ENCODE data around the gene BRD3.

Gene BRD3

DNA sequence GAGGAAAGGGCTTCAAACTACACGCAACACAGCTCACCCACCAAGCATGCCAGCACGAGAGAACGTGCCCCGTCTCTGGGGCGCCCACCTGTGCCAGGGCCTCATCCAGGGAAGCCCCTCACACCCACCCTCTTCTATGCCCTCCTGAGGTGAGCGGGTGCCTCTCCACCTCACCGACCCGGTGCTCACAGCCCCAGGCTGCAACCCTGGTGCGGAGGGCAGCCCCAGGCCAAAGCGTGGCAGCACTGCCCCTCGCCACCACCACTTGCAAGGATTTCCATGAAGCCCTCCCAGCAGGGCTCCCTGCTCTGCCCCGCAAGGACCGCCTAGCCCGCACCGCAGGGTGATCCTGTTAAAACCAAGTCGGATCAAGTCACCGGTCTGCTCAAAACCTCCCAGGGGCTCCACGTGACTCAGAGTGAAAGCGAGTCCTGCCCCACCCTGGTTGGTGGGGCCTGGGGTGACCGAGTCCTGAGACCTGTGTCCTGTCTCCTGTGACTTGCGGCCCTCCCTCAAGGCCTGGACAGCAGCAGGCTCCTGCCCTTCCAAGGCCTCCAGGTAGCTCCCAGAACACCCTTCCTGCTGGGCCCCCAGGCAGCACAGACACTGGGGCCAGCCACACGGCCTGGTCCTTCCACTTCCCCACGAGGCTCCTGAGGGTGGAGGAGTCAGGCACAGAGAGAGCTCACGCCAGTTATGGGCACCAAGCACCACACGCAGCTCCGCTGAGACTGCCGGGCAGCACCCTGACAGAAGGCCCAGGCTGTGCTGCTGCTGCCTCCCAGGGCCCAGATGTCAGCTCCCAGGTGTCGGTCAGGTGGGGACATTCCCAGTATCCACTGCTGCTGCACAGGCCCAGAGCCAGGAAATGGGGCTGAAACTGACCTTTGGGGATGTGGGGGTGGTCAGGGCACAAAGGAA is 12.7 kb downstream of the BRD3 start:
- no peak for DNase-seq (ENCODE audit: low read depth in 3 of 3, low spot score in 1 of 3)

DNA sequence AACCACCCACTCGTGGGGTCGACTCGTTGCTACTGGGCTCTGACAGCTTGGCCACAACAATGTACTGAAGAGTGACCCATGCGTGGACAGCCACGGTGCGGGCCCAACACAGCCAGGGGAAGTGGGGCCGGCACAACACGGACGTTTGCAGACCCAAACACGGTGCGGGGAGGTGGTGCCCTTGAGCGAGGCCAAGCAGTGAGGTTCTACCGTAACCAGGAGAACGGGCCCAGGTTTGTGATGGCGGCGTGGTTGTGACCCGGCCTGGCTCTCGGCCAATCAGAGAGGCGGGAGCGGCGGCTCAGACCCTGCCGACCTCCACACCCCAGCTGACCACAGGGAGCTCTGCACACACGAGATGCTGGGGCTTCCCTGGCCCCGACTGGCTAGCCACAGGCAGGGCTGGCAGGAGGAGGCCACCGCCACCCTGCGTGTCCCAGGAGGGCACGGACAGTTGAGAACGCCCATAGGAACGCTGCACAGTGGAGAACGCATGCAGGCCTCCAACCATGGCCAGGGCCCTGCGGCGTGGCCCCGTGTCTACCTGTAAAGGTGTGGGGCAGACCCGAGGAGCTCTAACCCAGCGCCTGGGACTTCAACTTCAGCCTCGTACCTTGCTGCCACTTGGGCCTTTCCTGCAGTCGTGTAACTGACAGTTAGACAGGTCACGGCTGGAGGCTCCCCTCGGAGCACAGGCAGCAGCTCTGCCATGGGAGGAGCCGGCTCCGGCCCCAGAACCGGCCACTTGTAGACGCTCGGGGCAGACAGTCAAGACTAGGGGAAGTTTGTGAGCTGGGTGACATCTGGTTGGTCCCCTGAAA is 13.7 kb downstream of the BRD3 start:
- no peak for DNase-seq (ENCODE audit: low read depth in 3 of 3, low spot score in 1 of 3)

DNA sequence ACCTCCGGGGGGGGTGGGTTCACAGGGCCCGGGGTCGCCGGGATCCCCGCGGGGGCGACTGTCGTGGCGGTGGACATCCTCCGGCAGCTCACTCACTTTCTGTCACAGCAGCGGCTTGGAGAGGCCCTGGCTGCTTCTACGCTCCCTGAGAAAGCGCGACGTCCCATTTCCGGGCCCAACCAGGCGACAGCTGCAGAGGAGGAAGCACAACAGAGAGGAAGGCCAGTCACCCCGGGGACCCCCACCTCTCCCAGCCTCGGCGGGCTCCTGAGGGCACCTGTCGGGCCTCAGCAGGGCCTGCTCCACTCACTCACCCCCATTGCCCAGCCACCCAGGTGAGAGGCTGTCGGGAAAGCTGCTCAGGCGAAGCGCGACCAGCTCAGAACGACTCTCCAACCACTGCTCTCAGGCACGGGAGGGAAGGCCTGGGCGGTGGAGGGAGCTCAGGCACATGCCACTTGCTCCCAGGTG is 14.4 kb downstream of the BRD3 start:
- no peak for DNase-seq (ENCODE audit: low read depth in 3 of 3, low spot score in 1 of 3)

DNA sequence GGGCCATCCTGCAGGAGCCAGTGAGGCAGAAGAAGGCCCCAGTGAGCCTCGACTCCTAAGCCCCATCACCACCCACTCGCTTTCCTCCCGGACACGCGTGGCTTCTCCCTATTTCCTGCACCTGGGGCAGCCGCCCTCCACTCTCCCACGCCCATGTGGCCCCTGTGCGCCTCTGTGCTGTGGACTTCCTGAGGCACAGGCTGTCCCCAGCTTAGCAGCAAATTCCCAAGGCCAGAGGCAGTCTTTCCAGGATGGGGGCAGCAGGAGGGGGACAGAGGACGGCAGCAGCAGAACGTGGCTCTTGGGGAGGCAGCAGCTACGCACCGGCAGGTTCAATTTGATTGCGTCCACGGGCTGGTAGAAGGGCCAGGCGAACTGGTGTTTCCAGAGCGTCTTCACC is 14.9 kb downstream of the BRD3 start:
- DNase-seq (ENCODE audit: low read depth in 3 of 3, low spot score in 1 of 3): no peak

DNA sequence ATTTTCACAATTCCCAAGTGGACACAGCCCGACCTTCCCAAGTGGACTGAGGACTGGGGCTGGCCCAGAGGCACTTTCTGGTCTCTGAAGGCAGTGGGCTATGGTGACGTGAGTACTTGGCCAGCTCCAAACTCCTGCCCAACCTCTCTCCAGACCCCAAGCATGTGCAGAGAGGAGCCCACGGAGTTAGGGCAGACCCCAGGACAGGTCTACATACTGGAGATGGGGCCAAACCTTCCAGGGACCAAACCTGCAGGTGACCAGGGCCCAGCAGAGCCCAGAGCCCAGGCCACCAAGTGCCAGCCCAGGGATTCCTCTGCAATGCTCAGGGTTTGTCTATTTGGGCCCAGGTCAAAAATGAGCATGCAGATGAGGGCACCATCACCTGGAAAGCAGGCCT is 15.3 kb downstream of the BRD3 start:
- no peak for DNase-seq (ENCODE audit: low read depth in 3 of 3, low spot score in 1 of 3)

DNA sequence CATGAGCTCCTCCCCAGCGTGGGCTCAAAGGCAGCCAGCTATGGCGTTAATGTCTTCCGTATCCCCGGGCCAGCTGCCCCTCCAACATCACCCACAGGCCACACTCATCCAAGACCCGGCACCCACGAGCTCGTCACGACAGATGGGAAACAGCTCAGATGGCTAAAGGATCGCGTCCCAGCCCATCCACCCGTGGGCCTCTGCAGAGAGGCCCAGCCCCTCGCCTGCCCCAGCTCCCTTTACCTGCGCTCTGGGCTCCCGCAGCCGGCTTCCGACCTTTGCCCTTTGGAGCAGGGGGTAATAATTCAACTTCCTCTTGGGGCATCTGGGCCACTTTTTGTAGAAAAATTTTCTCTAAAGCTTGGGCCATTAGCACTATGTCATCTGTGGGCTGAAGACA is 16.5 kb downstream of the BRD3 start:
- DNase-seq (ENCODE audit: low read depth in 3 of 3, low spot score in 1 of 3): no peak

DNA sequence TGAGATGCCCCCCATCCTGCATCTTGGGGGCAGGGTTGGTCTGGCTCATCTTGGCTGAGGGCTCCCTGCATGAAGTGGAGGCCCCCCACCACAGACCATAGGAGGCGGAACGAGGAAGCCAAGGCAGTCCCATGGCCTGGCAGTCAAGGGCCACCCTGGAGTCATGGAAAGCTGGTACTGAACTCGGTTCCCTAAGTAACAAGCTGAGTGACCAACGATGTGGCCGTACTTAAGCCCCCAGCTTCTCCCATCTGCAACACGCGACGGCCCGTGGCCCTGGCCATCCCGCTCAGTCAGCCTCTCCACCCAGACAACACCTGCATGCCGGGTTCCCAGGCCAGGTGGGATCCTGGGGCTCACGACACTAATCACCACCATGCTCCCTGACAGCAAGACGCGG is 17.1 kb downstream of the BRD3 start:
- no peak for DNase-seq (ENCODE audit: low read depth in 3 of 3, low spot score in 1 of 3)

DNA sequence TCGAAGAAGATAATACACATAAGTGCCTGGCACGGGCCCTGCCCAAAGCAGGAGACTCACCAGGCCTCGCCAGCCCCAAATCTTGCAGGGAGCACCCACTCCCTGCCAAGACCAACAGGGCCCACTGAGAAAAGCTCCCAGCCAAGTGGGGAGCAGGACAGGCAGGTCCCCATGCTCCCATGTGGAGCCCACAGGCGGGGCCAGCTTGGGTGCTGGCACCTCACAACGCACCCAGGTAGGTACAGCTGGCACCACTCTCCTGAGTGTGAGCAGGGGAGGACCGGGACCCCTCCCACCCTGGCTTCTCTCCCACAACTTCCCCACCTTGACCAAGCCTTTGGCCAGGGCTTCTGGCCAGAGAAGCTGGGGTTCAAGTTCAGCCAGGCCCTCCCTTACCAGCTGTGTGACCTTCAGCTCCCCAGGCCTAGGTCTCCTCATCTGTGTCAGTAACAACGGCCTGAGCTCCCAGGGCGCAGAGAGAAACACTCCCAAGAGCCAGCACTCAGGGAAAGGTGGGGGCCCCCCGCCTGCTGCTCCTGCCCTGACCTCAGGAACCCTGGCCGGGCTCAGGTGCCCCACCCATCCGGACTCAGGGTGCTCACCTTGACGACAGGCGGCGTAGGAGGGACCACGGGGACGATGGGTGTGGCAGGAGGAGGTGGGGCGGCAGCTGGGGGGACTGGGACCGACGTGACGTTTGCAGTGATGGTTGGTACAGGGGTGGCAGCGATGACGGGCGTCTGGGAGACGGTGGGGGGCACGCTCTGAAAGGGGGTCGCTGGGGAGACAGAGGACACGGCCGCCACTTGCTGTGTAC is 17.8 kb downstream of the BRD3 start:
- DNase-seq (ENCODE audit: low read depth in 3 of 3, low spot score in 1 of 3): no peak

DNA sequence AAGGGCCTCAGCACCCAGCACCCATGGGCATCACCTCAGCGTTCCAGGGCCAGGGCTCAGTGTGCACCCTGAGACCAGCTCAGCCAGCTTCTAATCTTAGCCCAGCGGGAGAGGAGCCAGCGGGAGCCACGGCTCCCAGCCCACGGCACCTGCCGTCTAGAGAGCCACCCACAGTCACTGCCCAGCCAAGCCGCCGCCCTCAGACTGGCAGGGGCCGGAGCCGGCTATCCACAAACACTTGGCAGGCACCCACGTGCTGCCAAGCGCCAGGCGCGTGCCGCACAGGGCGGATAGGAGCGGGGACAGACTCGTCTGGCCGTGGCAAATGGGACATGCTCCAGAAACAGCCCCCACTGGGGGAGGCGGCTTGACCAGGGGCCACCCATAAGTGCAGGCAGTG is 18.6 kb downstream of the BRD3 start:
- no peak for DNase-seq (ENCODE audit: low read depth in 3 of 3, low spot score in 1 of 3)

DNA sequence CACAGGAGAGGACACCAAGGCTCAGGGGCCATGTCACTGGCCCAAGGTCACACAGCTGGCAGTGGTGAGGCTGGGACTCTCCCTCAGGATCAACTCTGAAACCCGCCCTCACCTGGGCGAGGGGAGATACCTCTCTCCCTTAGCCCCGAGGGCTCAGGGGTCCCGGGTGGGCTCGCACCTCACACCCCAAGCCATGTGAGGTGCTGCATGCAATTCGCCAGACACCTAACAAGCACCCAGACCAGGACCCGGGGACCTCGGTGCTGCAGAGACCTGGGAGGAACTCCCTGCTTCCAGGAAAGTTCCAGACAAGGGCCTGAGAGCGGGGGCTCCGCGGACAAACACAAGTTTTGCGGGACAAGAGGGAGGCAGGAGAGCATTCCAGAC is 19.3 kb downstream of the BRD3 start:
- no peak for DNase-seq (ENCODE audit: low read depth in 3 of 3, low spot score in 1 of 3)

DNA sequence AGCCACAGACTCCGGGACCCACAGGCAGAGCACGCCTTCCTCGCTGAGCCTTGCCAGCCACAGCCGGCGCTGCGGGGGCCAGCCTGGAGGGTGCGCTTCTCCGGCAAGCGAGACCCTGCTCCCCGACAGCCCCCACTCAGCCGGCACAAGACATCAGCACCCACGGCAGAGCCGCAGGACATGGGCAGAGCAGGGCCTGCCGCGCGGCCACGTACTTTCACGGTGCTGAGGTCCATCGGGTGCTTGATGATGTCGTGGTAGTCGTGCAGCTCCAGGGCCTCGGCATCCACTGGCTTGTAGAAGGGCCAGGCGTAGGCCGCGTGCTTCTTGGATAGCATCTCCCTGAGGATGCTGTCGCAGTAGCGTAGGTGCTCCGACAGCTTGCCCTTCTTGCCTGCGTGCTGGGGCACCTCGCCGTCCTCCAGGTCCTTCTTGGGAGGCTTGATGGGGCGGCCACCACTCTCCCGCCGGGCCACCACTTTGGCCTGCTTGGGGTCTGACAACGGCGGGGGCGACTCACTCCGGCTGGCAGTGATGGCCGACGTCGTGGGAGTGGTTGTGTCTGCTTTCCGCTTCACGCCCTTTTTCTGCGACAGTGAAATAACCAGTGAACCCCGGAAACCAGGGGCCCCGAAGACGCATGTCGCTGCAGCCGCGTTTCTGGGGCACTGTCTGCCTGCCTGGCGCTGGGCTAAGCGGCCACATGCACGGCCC is 19.8 kb downstream of the BRD3 start:
- no peak for DNase-seq (ENCODE audit: low read depth in 3 of 3, low spot score in 1 of 3)

DNA sequence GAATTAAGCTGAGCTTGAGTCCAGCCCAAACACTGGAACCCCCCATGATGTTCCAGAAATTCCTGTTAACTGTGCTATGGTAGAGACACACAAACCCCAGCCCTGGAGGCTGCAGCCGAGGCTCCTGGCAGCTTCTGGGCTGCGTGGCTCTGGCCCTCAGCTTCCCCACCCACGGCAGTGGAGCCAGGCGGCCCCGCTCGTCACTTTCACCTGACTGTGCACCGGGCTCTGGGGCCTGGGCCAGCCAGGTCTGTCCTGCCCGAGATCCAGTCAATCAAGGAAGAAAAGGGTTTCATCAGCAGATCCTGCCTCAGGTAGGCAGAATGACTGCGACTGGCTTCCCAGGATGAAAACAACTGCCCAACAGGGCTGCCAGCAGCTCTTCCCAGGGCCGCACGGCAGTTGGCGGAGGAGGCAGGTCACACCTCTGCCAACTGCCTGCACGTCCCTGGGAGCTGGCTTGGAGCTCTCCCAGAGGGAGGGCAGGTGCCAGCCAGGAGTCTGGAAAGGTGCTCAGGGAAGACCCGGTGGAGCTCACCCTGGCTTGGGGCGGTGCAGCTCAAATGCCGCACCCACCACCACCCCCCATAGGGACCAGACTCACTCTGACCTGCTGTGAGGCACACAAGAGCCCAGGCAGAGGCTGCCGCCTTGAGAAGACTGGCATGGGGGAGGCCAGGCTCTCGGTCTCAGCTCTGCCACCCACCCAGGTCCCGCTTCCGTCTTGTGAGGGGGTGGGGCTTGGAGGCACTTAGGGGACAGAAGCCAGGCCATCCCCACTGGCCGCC is 20.7 kb downstream of the BRD3 start:
- DNase-seq (ENCODE audit: low read depth in 3 of 3, low spot score in 1 of 3): no peak

DNA sequence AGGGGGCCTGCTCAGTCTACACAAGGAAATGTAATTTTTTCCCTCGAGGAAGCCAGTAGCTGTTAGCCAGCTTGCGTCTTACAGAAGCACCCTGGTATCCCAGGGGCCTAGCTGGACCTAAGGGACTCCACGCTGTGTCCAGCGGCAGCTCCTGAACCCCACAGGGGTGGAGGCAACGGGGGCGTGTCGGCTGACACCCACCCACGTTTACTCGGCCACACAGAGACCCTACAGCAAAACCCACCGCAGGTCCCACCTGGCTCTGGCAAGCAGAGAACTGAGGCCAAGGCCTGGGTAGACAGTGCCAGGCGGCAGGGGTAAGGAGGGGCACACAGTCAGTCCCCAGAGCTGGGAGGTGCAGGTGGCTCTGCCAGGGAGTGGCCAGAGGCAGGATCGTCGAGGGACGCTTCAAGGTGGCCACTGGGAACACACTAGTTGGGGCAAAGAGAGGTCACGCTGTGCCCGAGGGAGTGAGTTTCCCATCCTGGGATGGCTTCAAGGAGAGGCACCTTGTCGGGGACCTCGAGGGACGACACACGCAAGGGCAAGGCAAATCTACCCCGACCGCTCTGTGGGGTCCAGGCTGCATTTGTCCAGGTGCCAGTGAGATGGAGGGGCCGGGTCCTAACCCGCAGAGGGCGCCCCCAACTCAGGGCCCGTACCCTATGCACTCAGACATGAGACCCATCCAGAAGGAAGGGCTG is 21.8 kb downstream of the BRD3 start:
- DNase-seq (ENCODE audit: low read depth in 3 of 3, low spot score in 1 of 3): no peak

DNA sequence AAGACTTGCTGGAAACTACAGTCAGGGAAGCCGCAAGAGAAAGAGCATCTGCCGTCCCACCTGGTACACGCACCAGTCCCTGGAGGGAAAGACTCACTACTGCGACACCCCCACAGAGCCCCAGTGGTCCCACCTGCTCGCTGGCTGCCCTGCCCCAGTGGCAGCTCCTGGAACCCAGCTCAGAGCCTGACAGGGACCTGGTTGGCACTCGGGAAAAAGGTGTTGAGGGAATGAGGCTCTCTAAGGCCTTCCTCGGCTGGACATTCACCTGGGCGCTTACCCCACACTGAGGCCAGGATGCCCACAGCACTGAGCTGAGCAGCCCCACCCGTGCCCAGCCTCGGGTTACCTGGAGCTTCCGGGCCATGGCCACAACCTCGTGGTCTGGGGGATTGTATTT is 22.9 kb downstream of the BRD3 start:
- no peak for DNase-seq (ENCODE audit: low read depth in 3 of 3, low spot score in 1 of 3)

DNA sequence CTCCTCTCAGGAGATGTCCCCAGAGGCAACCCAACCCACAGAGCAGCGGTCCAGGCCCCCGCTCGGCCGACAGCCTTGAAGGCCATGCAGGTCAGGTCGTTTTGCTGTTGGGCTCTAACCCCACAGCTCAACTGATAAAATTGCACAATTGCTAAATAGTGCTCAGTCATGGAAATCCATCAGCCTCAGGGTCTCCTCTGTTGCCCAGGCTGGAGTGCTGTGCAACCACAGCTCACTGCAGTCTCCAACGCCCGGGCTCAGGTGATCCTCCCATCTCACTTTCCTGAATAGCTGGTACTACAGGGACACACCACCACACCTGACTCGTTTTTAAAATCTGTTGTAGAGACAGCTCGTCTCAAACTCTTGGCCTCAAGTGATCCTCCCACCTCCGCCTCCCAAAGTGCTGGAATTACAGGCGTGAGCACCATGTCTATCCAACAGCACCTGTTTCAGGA is 24.3 kb downstream of the BRD3 start:
- no peak for DNase-seq (ENCODE audit: low read depth in 3 of 3, low spot score in 1 of 3)

DNA sequence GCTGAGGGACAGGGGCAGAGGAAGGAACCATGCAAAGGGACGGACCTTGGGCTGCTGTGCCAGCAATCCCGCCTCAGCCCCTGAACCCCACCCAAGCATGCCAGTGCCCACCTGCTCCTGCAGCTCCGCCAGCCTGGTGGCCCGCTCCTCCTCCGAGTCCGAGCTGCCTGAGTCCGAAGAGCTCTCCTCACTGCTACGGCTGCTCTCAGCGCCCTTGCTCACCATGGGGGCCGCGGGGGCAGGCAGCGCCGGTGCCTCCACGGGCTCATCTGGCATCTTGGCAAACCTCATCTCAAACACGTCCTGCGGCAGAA is 26.2 kb downstream of the BRD3 start:
- DNase-seq (ENCODE audit: low read depth in 3 of 3, low spot score in 1 of 3): no peak

DNA sequence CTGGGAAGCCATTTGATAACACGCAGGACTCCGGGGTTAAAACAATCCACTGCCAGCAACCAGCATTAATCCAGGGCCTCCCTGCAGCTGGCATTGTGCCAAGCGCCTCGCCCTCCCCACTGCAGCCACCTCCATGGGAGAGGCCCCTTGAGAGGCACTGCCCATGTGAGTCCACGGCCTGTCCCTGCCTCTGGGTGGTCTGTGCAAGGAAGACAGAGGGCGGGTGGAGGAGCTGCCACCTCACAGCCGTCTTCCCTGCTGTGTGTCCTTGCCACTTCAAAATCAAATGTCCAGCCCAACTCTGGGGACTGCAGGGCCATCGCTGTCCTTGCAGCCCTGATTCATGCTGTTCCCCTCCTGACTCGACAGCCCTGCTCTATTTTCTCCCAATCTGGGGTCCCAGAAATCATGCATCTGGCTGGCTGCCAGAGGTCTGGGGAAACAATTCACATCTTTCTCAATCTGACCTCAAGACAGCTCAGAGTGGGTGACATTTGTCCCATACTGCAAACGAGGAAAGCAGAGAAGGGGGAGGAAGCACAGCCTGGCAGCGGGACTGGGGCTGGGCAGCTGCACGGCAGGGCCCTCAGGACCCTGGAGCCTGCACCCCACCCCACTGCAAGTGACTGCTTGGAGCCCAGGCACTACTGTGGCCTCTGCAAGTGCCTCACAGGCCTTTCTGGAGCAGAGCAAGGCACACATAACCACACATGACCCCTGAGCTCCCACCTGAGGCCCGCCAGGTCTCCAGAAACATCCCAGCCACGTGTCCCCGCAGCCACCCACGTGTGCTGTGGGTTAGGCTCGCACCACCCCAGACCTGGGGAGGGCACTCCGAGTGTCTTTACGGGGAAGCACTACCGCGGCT is 26.8 kb downstream of the BRD3 start:
- no peak for DNase-seq (ENCODE audit: low read depth in 3 of 3, low spot score in 1 of 3)

DNA sequence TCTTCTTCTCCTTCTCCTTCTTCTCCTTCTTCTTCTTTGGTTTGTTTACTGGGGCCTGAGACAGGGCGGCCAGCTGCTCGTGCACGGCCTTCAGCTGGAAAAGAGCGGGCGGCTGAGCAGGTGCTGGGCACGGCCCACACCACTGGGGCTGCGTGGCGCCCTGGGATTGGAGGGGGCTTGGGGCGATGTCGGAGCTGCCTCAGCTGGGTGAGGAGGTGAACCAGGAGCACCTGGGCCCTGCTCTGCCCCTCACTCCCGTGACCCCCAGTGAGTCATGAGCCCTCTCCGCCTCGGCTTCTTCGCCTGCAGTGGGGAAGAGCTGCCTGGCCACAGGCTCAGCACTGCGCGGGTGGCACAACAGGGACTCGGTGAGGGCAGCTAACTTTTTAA is 27.7 kb downstream of the BRD3 start:
- DNase-seq (ENCODE audit: low read depth in 3 of 3, low spot score in 1 of 3): no peak

All from stimulated activated CD4-positive, alpha-beta T cell treated with anti-CD3 and anti-CD28 coated beads, TNF-alpha, amount 100 ng/mL, for 1 hour (primary cell).